Dedifferentiated amniotic fluid mesenchymal stem cell (primary cell): ENCODE results near the gene PRM3.

Source experiments
- DNase-seq: peaks from one replicate; pipeline ENCODE4 v3.0.0-alpha.2; 2016; ENCODE audit errors: extremely low spot score

The PRM3 gene

GRCh38 chr16:11224894-11225676 lies 48.3 kb downstream of the PRM3 start:
- DNase-seq = no peak

- no peak for DNase-seq
Measured at GRCh38 chr16:11224096-11224893, 49.1 kb downstream of the PRM3 start.
